Bronchial epithelial cell (primary cell): Measurements from ENCODE around the gene KIAA0753. TPM values are rescaled to one million over a fixed set of nuclear protein-coding genes. Genes with fewer than 3 reads are reported as not detected.

ENCODE experiments used
- DNase-seq: peaks from one replicate; pipeline ENCODE4 v3.0.0-alpha.2; 2010; ENCODE audit warnings: low read depth
- FAIRE-seq: peaks from 2 replicates; lab custom pipeline; 2011; peaks lifted over from hg19 to GRCh38; lab: Jason Lieb, UNC
- H3K27me3 ChIP-seq: 2 replicates; pipeline ENCODE4 v1.5.1; 2011; ENCODE audit warnings: low read length; ENCODE audit not compliant: control insufficient read depth, insufficient read depth
- H3K36me3 ChIP-seq: 2 replicates; pipeline ENCODE4 v1.5.1; 2011; ENCODE audit warnings: low read length; ENCODE audit not compliant: control insufficient read depth, insufficient read depth
- H3K4me3 ChIP-seq: 2 replicates; pipeline ENCODE4 v1.5.1; 2011; ENCODE audit warnings: mild to moderate bottlenecking, low read depth, low read length, control low read depth
- total RNA-seq: library from RNA; depleted of rRNA; stranded (reverse); fragments of >200 nt; gene quantifications from 2 replicates; pipeline ENCODE4 v1.2.1, GENCODE V29; 2014
- TF ChIP-seq, protein P1 (sequence below): IDR thresholded peaks from 2 replicates; pipeline ENCODE4 v1.5.1; 2011; ENCODE audit warnings: mild to moderate bottlenecking, moderate library complexity, low read length, control low read depth, inconsistent platforms; ENCODE audit not compliant: insufficient read depth, severe bottlenecking

KIAA0753 gene
- total RNA-seq, 1 donor from 2014 or later = 6.6 TPM

DNA sequence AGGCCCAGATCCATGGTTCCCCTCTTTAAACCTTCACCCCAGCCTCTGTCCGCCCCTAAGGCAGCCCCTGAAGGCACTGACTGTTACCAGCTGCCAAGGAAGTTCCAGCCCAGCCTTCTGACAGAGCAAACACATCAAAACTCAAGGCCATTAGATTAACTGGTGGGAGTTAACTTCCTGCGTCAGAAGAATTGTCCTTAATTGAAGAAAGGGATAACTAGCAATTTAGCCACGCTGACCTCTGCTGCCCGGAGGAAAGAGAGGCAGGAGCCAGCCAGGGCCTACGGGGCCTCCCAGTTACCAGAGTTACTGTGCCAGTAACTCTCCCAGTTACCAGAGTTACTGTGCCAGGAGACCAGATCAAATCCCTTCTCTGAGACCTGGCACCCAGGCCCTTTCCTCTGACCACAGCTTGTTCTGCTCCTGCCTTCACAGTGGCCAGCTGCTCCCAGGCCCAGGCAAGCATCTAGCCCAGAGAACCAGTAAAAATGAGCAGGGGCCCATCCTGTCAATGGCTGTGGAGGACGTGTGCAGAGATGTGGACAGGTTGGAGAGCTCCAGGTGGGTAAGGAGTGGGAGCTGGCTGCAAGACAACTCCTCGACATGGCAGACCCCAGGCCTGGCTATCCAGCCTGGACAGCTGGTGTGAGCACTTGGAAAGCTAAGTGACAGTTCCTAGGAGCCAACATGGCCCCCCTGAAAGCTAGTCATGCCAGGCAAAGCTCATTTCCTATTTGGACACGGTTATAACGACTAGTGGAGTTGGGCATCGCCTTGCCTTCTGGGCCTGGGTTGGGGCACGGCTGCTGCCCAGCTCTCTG, 81.4 kb downstream of the KIAA0753 start:
- FAIRE-seq (no peak), DNase-seq (no peak)
- no peaks in the 10 kb centered on the region for H3K27me3 ChIP-seq
- TF ChIP-seq, protein P1, sequence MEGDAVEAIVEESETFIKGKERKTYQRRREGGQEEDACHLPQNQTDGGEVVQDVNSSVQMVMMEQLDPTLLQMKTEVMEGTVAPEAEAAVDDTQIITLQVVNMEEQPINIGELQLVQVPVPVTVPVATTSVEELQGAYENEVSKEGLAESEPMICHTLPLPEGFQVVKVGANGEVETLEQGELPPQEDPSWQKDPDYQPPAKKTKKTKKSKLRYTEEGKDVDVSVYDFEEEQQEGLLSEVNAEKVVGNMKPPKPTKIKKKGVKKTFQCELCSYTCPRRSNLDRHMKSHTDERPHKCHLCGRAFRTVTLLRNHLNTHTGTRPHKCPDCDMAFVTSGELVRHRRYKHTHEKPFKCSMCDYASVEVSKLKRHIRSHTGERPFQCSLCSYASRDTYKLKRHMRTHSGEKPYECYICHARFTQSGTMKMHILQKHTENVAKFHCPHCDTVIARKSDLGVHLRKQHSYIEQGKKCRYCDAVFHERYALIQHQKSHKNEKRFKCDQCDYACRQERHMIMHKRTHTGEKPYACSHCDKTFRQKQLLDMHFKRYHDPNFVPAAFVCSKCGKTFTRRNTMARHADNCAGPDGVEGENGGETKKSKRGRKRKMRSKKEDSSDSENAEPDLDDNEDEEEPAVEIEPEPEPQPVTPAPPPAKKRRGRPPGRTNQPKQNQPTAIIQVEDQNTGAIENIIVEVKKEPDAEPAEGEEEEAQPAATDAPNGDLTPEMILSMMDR = no peak
- no peaks in the 10 kb centered on the region for H3K36me3 ChIP-seq
- no peak overlapping the region for H3K4me3 ChIP-seq

DNA sequence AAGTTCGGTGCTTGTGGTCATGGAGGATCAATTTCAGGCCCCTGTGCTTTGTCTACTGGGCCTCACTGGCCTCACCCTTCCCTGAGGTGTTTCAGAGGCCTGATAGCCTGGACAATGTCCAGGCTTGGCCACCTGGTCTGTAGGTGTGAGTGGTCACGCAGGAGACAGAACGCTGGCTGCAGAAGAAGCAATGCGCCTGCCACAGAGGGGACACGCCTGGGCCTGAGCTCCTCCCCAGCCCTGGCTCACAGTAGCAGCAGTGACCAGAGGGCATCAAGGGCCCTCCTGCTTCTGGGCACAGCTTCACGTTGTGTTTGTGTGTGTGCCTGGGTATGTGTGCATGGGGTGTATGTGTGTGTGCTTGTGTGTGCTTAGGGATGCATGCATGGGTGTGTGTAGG, 82.2 kb downstream of the KIAA0753 start:
- TF ChIP-seq, protein P1 = no peak
- DNase-seq (no peak), FAIRE-seq (peak; percentile 52)
- no peaks in the 10 kb centered on the region for H3K36me3 ChIP-seq
- H3K4me3 ChIP-seq = no peak overlapping the region
- no peaks in the 10 kb centered on the region for H3K27me3 ChIP-seq

DNA sequence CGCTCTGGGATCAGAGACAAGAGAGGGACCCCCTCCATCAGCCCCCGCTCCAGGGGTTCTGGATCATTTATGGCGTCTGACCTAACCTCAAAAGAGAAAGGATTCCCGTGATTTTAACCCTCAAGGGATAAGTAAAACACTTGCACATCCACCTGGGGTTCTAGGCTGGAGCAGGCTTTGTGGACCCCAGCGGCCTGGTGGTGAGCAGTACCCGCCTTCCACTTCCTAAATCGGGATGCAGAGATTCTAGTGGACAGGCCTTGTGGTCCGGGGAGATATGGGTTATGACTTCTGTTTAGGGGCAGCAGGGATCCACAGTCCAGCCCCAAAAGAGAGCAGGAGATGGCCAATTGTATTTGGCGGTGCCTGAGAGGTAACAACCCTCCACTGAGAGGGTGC, 83.5 kb downstream of the KIAA0753 start:
- Histone ChIP-seq H3K27me3 (no peaks in the 10 kb centered on the region), H3K4me3 (peak overlapping the region; percentile 47), H3K36me3 (no peaks in the 10 kb centered on the region)
- TF ChIP-seq, protein P1 = no peak
- FAIRE-seq (no peak), DNase-seq (no peak)

DNA sequence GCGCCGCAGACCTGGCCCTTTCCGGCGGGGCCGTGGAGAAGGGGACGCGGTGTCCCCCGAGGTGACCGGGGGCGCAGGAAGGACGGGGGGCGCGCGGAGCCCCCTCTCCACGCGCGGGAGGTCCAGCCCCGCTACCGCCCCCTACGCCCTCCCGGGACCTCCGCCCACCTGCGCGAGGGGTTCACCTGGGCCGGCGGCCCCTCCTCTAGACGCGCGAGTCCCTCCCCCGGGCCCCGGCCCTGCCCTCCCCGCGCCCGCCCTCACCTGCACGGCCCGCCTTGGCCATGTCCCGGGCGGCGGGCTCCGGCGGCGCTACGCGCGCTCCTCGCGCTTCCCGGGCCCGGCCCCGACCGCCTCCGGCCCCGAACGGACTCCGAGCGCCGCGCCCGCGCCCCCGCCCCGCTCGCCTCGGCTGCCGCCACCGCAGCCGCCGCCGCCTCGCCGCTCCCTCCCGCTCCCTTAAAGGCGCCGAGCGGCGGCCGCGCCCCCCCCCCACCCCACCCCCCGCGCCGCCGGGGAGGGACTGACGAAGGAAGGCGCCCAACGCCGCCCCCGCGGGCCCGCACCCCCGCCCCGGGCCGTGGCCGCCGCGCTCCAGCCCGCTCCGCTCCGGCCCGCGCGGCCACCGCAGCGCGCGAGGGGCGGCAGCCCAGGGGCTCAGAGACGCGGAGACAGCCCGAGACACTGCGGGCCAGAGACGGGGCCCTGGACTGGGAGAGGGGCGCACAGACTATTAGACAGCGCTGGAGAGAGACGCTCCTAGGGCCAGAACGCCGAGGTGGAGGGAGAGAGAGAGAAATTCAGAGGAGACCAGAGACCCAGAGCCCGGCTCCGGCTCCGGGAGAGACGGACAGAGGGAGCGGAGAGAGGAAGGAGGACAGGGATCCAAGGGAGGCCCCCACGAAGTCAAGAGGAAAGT, 84.1 kb downstream of the KIAA0753 start, which contains the start of gene PITPNM3:
Gene PITPNM3 (minus strand): TSS at position 435 of the 919 bp plus-strand sequence. CDS start 149 bp downstream, at position 286.
- TF ChIP-seq, protein P1 = no peak
- Histone ChIP-seq H3K36me3 (no peaks in the 10 kb centered on the region), H3K4me3 (peak within 1 kb of the TSS; percentile 74), H3K27me3 (no peaks in the 10 kb centered on the region)
- FAIRE-seq = no peak
- DNase-seq = no peak

DNA sequence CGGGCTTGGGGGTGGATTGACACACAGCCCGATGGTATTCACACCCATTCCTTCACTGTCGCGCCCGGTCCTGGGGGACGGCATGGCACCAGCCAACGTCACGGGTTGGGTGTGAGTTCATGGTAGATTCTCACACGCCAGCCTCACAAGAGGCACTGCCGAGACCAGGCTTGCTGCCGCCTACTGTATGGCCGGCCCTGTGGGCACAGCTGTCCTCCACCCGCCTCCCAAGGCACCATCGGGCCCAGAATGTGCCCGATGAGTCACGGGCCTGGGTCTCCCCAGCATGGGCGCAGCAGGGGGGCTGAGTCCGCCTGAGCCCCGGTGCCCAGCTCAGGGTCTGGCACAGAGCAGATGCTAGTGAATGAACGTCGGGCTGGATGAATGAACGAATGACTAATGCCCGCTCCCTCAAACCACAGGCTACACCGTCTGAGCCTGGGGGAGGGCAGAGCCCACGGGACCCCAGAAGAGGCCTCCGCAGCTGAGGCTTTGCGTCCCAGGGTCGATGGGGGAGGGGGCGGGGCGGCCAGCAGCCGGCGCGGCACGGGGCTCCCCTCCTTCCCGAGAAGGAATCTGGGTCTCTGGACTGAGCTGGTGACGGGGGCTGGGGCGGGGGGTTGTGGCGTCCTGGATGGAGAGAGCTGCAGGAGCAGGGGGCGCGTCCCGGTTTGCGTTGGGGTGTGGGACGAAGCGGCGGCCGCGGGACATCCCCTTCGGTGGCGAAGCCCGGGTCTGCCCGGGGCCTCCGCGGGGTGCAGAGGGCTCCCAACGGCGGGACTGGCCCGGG, 85.0 kb downstream of the KIAA0753 start:
- Histone ChIP-seq H3K4me3 (peak overlapping the region; percentile 74), H3K27me3 (no peaks in the 10 kb centered on the region), H3K36me3 (peaks cover 2% of the 10 kb centered on the region)
- DNase-seq (peak; percentile 73), FAIRE-seq (no peak)
- TF ChIP-seq, protein P1 = no peak
